Fibroblast of the aortic adventitia (primary cell): ENCODE results near the gene CELA1. TPM values are rescaled to one million over a fixed set of nuclear protein-coding genes. Genes with fewer than 3 reads are reported as not detected.

Source experiments
- DNase-seq: peaks from one replicate; pipeline ENCODE4 v3.0.0-alpha.2; 2010; ENCODE audit warnings: low read depth
- H3K4me3 ChIP-seq: 2 replicates; pipeline ENCODE4 v1.5.1; 2011; ENCODE audit warnings: low read depth, mild to moderate bottlenecking, control low read depth, low read length, moderate library complexity
- total RNA-seq: library from RNA; depleted of rRNA; stranded (reverse); fragments of >200 nt; gene quantifications from 2 replicates; pipeline ENCODE4 v1.2.3, GENCODE V29; 2012; ENCODE audit warnings: low replicate concordance
- TF ChIP-seq, protein P1 (sequence below): IDR thresholded peaks from 2 replicates; pipeline ENCODE4 v1.5.1; 2011; ENCODE audit warnings: mild to moderate bottlenecking, low read length, control low read depth, inconsistent platforms; ENCODE audit not compliant: insufficient read depth

CELA1 gene
- total RNA-seq, 1 donor = not detected

GRCh38 chr12:51390891-51391282 is 44.4 kb upstream of the CELA1 start:
- H3K4me3 ChIP-seq = no peak overlapping the region
- no peak for DNase-seq
- TF ChIP-seq, protein P1, sequence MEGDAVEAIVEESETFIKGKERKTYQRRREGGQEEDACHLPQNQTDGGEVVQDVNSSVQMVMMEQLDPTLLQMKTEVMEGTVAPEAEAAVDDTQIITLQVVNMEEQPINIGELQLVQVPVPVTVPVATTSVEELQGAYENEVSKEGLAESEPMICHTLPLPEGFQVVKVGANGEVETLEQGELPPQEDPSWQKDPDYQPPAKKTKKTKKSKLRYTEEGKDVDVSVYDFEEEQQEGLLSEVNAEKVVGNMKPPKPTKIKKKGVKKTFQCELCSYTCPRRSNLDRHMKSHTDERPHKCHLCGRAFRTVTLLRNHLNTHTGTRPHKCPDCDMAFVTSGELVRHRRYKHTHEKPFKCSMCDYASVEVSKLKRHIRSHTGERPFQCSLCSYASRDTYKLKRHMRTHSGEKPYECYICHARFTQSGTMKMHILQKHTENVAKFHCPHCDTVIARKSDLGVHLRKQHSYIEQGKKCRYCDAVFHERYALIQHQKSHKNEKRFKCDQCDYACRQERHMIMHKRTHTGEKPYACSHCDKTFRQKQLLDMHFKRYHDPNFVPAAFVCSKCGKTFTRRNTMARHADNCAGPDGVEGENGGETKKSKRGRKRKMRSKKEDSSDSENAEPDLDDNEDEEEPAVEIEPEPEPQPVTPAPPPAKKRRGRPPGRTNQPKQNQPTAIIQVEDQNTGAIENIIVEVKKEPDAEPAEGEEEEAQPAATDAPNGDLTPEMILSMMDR = no peak

DNA sequence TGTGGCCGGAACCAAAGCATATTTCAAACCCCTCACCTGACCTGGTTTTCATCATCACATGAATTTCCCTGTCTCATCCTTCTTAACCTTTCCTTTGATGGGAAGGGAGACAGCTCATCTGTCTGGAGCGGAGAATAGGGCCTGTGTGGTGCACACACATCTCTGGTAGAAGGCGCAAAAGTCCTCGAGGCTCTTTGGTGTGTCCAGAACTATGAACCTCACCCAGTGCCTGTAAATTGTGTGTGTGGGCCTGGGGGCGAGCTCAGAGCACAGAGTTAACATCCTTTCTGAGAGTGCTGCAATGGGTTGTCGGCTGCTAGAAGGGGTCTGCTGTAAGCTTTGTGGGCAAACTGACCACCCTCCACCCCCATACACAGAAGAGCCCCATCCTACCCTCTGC is 44.0 kb upstream of the CELA1 start:
- H3K4me3 ChIP-seq = no peak overlapping the region
- DNase-seq = no peak
- TF ChIP-seq, protein P1 = no peak

DNA sequence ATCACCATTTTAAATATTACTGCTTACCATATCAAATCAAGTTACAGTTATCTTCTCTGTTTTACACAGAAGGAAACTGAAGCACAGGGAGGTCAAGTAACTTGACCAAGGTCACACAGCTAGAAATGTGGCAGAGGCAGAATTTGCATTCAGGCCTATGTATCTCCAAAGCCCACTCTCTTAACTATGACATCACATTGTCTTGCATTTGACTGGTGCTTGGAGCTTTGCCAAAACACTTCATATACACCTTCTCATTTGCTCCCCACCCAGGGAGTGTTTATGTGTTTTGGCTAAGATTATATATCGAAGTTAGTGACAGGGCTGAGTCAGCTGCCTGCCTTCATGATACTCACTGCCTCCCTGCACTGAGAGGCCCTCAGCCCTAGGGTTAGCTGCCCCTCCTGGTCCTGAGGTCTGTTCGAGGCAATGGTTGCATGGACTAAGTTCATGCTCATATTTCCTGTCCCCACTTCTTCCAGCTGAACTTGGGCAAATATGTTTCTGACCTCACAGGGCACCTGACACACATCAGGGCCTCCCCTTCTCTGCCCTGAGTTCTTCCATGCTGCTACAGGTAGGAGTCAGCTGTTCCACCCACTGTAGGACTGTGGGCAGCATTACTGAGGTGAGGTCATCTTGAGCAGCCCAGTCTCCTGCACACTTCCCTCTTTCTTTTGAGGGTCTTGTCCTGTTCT is 43.0 kb upstream of the CELA1 start:
- peak; percentile 39 for DNase-seq
- TF ChIP-seq, protein P1 = no peak
- no peak overlapping the region for H3K4me3 ChIP-seq

- no peak overlapping the region for H3K4me3 ChIP-seq
- no peak for DNase-seq
- TF ChIP-seq, protein P1 = no peak
Observed at GRCh38 chr12:51388846-51389245, 42.4 kb upstream of the CELA1 start.

DNA sequence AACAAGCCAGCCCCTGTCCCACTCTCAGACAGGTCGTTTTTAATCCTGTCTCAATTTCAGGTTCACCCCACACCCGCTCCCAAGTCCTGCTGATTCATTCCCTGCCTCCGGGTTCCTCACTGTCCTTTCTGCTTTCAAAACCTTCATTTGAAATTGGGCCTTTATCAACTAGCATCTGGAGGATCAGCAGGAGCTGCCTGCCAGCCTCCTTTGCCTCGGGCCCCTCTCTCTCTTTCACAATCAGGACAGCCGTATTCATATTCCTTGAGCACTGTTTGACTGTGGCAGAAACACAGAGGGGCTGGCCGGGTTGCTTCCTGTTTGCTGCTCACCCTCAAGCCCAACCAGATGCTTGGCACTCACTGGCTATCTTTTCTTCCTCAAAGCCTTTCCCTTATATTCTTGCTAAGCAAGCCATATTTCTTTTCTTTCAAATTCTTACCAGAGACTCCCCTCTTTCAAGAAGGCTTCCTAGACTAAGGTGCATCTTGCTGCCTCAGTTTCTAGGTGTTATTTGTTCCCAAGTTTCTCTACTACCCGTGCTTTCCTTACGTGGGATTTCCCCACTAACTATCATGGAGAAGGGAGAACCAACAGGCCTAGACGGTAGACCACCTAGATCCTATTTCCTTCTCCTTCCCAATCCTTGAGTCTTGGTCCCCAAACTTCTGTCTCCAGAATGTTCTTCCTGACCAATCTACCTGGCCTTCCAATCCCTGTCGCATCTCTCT is 41.8 kb upstream of the CELA1 start:
- TF ChIP-seq, protein P1 = no peak
- peak; percentile 67 for DNase-seq
- no peak overlapping the region for H3K4me3 ChIP-seq

GRCh38 chr12:51386351-51386750 is 39.9 kb upstream of the CELA1 start:
- H3K4me3 ChIP-seq = no peak overlapping the region
- TF ChIP-seq, protein P1 = no peak
- DNase-seq = no peak
